SK-N-MC (cell line): ENCODE measurements around the gene C1orf105.

ENCODE experiments used
- DNase-seq: peaks from one replicate; pipeline ENCODE4 v3.0.0-alpha.2; 2011; ENCODE audit warnings: low read depth, low spot score
- H3K27ac ChIP-seq: fragments of 200-600 bp; sonication (generic); 2 replicates; pipeline ENCODE4 v1.5.1; 2016; ENCODE audit warnings: mixed run types
- H3K36me3 ChIP-seq: fragments of 200-600 bp; sonication (generic); 2 replicates; pipeline ENCODE4 v1.6.1; 2017; ENCODE audit warnings: antibody characterized with exemption, low read length, mixed read lengths; ENCODE audit not compliant: insufficient read depth
- H3K4me3 ChIP-seq: fragments of 200-600 bp; sonication (generic); 2 replicates; pipeline ENCODE4 v1.5.1; 2016
- H3K9ac ChIP-seq: fragments of 200-600 bp; sonication (generic); 2 replicates; pipeline ENCODE4 v1.8.0; 2017; ENCODE audit warnings: mixed run types, mixed read lengths; ENCODE audit not compliant: insufficient read length
- H3K9me3 ChIP-seq: fragments of 200-600 bp; sonication (generic); 2 replicates; pipeline ENCODE4 v1.6.1; 2017; ENCODE audit warnings: low read depth, mild to moderate bottlenecking, antibody characterized with exemption, low read length, moderate library complexity, mixed read lengths
- EZH2 ChIP-seq: fragments of 200-600 bp; sonication (generic); IDR thresholded peaks from one replicate; pipeline ENCODE4 v1.6.1; 2017; ENCODE audit warnings: antibody characterized with exemption
- FOXP2 ChIP-seq: optimal IDR thresholded peaks from 2 replicates; pipeline ENCODE3; 2011; ENCODE audit warnings: mild to moderate bottlenecking, moderate library complexity; ENCODE audit not compliant: insufficient read depth; ENCODE audit errors: extremely low read length, control extremely low read depth
- POLR2AphosphoS5 ChIP-seq: IDR thresholded peaks from 2 replicates; pipeline ENCODE4 v1.6.1; 2012; ENCODE audit warnings: mild to moderate bottlenecking, low read depth, low read length, borderline replicate concordance

C1orf105 gene

GRCh38 chr1:172381946-172382345 is 38.5 kb upstream of the C1orf105 start:
- no peak for DNase-seq
- Histone ChIP-seq H3K27ac (peak overlapping the region; percentile 10), H3K4me3 (peak overlapping the region; percentile 22; the same call in 1 of the 2 replicates), H3K36me3 (no peaks in the 10 kb centered on the region), H3K9me3 (no peaks in the 10 kb centered on the region), H3K9ac (no peak overlapping the region)
- TF ChIP-seq FOXP2 = no peak
- TF ChIP-seq POLR2AphosphoS5 = no peak
- no peak for TF ChIP-seq EZH2

DNA sequence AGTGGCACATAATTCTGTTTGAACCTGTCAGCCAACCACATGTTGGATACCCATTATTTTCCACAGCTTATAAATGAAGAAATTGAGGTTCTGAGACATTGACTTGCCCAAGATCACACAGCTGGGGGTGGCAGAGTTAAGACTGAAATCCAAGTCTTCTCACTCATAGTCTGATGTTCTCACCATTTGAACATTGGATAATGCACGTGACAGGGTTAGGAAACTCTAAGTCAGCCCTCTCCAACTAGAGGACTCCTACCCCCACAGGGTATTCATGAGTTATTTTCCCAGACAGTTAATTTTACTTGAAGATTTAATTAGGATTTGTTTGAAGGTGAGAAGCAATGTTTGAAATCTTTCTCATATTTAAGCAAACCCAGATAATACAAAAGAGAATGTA is 38.1 kb upstream of the C1orf105 start:
- no peak overlapping the region for H3K4me3 ChIP-seq
- no peaks in the 10 kb centered on the region for H3K36me3 ChIP-seq
- no peaks in the 10 kb centered on the region for H3K9me3 ChIP-seq
- H3K27ac ChIP-seq = peak overlapping the region; percentile 39
- no peak for TF ChIP-seq EZH2
- TF ChIP-seq POLR2AphosphoS5 = no peak
- TF ChIP-seq FOXP2 = no peak
- no peak overlapping the region for H3K9ac ChIP-seq
- no peak for DNase-seq

- Histone ChIP-seq H3K9me3 (no peaks in the 10 kb centered on the region), H3K27ac (peak overlapping the region; percentile 39), H3K4me3 (peak overlapping the region; percentile 37), H3K36me3 (no peaks in the 10 kb centered on the region), H3K9ac (peak overlapping the region; percentile 1)
- no peak for TF ChIP-seq FOXP2
- TF ChIP-seq POLR2AphosphoS5 = no peak
- no peak for TF ChIP-seq EZH2
- no peak for DNase-seq
Measured at GRCh38 chr1:172382990-172383389, 37.5 kb upstream of the C1orf105 start.

GRCh38 chr1:172383536-172383935 is 36.9 kb upstream of the C1orf105 start:
- Histone ChIP-seq H3K27ac (peak overlapping the region; percentile 39; the same call in 1 of the 2 replicates), H3K9me3 (no peaks in the 10 kb centered on the region), H3K4me3 (peak overlapping the region; percentile 37), H3K9ac (no peak overlapping the region), H3K36me3 (no peaks in the 10 kb centered on the region)
- no peak for DNase-seq
- TF ChIP-seq FOXP2 (no peak), EZH2 (no peak), POLR2AphosphoS5 (no peak)

- Histone ChIP-seq H3K9me3 (no peaks in the 10 kb centered on the region), H3K4me3 (no peak overlapping the region), H3K27ac (no peak overlapping the region), H3K9ac (no peak overlapping the region), H3K36me3 (no peaks in the 10 kb centered on the region)
- DNase-seq = no peak
- TF ChIP-seq FOXP2 (no peak), EZH2 (no peak), POLR2AphosphoS5 (no peak)
Measured at GRCh38 chr1:172384656-172385055, 35.8 kb upstream of the C1orf105 start.

DNA sequence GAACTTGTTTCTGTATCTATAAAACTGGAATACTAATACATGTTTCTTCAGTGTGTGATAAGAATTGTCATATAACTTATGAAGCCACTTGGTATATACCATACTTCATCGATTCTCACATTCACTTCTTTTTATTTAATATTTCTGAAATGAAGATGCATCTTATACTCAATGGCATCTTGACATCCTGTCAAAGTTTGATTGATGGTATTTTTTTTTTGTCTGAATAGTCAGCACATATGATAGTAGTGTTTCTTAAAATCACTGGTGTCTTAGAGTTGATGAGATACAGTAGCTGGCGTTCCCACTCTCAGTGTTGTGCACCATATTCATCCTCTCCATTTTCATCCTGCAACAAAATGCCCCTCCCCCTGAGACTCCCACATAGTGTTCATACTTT is 34.4 kb upstream of the C1orf105 start:
- no peak overlapping the region for H3K4me3 ChIP-seq

DNA sequence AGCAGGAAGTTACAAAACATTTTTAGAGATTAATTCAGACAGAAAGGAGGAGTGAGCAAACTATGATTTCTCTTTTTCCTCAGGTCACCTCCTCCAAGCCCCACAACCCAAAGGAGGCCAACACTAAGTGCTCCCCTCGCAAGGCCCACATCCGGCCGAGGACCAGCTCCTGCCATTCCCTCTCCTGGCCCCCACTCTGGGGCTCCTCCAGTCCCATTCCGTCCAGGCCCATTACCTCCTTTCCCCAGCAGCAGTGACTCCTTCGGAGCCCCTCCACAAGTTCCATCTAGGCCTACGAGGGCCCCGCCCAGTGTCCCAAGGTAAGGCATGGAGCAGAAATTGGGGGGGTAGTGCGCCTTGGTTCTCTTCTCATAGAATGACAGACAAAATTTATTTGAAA is 32.0 kb upstream of the C1orf105 start:
- no peak overlapping the region for H3K27ac ChIP-seq
- H3K36me3 ChIP-seq = no peaks in the 10 kb centered on the region
- DNase-seq = no peak
- no peaks in the 10 kb centered on the region for H3K9me3 ChIP-seq
- no peak overlapping the region for H3K9ac ChIP-seq
- TF ChIP-seq EZH2 (no peak), FOXP2 (no peak), POLR2AphosphoS5 (no peak)
- H3K4me3 ChIP-seq = no peak overlapping the region

More for the DNA sequence above, 34.4 kb upstream of the C1orf105 start:
- TF ChIP-seq FOXP2 (no peak), POLR2AphosphoS5 (no peak), EZH2 (no peak)
- no peaks in the 10 kb centered on the region for H3K9me3 ChIP-seq
- no peaks in the 10 kb centered on the region for H3K36me3 ChIP-seq
- no peak overlapping the region for H3K9ac ChIP-seq
- no peak for DNase-seq
- no peak overlapping the region for H3K27ac ChIP-seq

DNA sequence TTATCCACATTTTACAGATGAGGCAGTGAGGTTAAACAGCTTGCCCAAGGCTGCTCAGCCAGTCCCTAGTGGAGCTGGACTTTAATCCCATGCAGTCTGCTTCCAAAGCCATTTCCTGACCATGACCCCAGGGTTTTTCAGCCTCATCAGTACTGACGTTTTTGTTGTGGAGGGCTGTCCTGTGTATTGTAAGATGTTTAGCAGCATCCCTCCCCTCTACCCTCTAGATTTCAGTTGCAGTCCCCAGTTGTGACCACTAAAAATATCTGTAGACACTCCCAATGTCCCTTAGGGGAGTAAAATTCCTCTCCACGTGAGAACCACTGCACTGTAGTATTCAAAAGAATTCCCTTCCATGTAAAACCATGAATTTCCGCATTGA is 30.2 kb upstream of the C1orf105 start:
- H3K4me3 ChIP-seq = no peak overlapping the region
- no peaks in the 10 kb centered on the region for H3K36me3 ChIP-seq
- no peak for DNase-seq
- TF ChIP-seq FOXP2 (no peak), EZH2 (no peak), POLR2AphosphoS5 (no peak)
- no peaks in the 10 kb centered on the region for H3K9me3 ChIP-seq
- H3K27ac ChIP-seq = no peak overlapping the region
- no peak overlapping the region for H3K9ac ChIP-seq

DNA sequence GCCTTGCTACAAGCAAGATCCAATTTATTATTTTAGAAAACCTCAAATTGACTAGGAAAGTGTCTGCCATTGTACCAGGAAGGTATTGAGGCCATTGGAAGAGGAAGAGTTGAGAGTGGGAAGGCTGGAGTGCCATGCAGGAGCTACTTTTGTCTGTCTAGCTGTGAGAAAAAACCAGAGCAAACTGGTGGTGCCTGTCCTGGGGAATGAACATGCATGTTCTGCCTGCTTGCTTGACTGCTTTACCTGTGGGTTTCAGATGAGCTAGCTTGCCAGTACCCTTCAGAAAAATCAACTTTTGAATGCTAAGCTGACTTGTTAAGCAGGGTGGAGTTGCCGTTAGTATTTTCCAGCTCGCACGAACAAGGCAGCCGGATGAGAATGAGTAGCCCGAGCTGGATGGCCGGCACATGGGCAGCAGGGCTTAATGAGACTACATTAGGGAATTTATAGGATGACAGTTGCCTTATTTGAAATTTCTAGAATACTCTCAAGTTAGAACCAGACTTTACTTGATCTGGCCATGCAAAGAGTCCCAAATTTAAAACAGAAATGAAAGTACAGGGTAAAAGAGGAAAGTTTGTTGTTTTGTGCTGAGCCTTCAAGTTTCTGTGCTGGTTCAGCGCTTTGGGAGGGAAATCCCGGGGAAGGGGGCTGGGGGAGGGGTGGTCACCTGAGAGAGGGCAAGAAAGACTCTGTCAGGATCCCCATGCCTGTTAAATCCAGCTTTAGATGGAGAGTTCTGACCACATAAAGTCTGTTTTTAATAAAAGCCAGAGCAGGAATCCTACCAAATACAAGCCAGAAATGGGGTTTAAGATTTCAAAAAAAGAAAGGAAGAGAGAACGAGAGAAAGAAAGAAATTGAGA is 29.6 kb upstream of the C1orf105 start:
- Histone ChIP-seq H3K9me3 (no peaks in the 10 kb centered on the region), H3K36me3 (no peaks in the 10 kb centered on the region), H3K9ac (no peak overlapping the region), H3K4me3 (no peak overlapping the region), H3K27ac (peak overlapping the region; percentile 42)
- TF ChIP-seq FOXP2 (no peak), EZH2 (no peak)
- no peak for DNase-seq
